GM13977 (cell line): Measurements from ENCODE around the gene CCDC66.

Experiments used
- DNase-seq: peaks from one replicate; pipeline ENCODE4 v3.0.0; 2012; ENCODE audit warnings: low spot score
- CTCF ChIP-seq: IDR thresholded peaks from 2 replicates; pipeline ENCODE4 v1.5.1; 2012; ENCODE audit warnings: mild to moderate bottlenecking, control low read depth; ENCODE audit not compliant: insufficient read depth; ENCODE audit errors: extremely low read depth, missing control alignments
- in situ Hi-C: fragments of 300-500 bp; cut with MboI; formaldehyde crosslinking; loops from one replicate; pipeline ENCODE4 v1.12.0; 2022; ENCODE audit warnings: low sequenced_read_pairs, low pct_unique_long_range_greater_than_20kb, mixed read lengths, inconsistent platforms; ENCODE audit not compliant: unreplicated experiment

The CCDC66 gene

GRCh38 chr3:56610669-56611335, 53.8 kb downstream of the CCDC66 start:
- no peak for TF ChIP-seq CTCF
- DNase-seq = no peak
- in situ Hi-C loops = no loop called here

- TF ChIP-seq CTCF = no peak
- DNase-seq = no peak
- in situ Hi-C loops = no loop called here
These were observed 54.4 kb downstream of the CCDC66 start for GRCh38 chr3:56611364-56611763.

GRCh38 chr3:56612146-56612545, 55.2 kb downstream of the CCDC66 start:
- TF ChIP-seq CTCF = no peak
- no peak for DNase-seq
- in situ Hi-C loops = no loop called here

GRCh38 chr3:56613016-56613415, 56.0 kb downstream of the CCDC66 start:
- DNase-seq = no peak
- TF ChIP-seq CTCF = no peak
- in situ Hi-C loops = no loop called here

- DNase-seq = no peak
- in situ Hi-C loops = no loop called here
- no peak for TF ChIP-seq CTCF
These were observed 59.6 kb downstream of the CCDC66 start for GRCh38 chr3:56616478-56617006.

- no peak for DNase-seq
- no peak for TF ChIP-seq CTCF
- in situ Hi-C loops = no loop called here
These were observed 63.4 kb downstream of the CCDC66 start for GRCh38 chr3:56620371-56620770.
